K562 (cell line): ENCODE data around the gene MAGIX. TPM values are rescaled to one million over a fixed set of nuclear protein-coding genes. Genes with fewer than 3 reads are reported as not detected.

Experiments
- ASH1L ChIP-seq: fragments of 450-650 bp; IDR thresholded peaks from 2 replicates; pipeline ENCODE4 v1.6.1; 2018; ENCODE audit warnings: borderline replicate concordance, mild to moderate bottlenecking, low read depth; ENCODE audit not compliant: partially characterized antibody
- BCL6 ChIP-seq: fragments of 250-450 bp; sonication (Bioruptor Pico); IDR thresholded peaks from 2 replicates; pipeline ENCODE4 v1.4.0; 2020
- BRF1 ChIP-seq: IDR thresholded peaks from 3 replicates; pipeline ENCODE4 v1.6.1; 2011; ENCODE audit warnings: borderline replicate concordance, mild to moderate bottlenecking; ENCODE audit not compliant: insufficient read length; ENCODE audit errors: extremely low read depth
- CBX5 ChIP-seq: IDR thresholded peaks from 2 replicates; pipeline ENCODE4 v1.6.1; 2014; ENCODE audit warnings: low read depth, borderline replicate concordance
- CC2D1A ChIP-seq: fragments of 450-650 bp; IDR thresholded peaks from 2 replicates; pipeline ENCODE4 v1.6.1; 2017; ENCODE audit warnings: mild to moderate bottlenecking
- CHCHD3 ChIP-seq: fragments of 250-450 bp; sonication (Bioruptor Pico); IDR thresholded peaks from 2 replicates; pipeline ENCODE4 v2.1.2; 2022; ENCODE audit warnings: mild to moderate bottlenecking
- CREB3L1 ChIP-seq: fragments of 450-650 bp; IDR thresholded peaks from 2 replicates; pipeline ENCODE4 v1.6.1; 2014; ENCODE audit warnings: low read depth, mild to moderate bottlenecking, moderate library complexity, borderline replicate concordance
- CTCF ChIP-seq, 3 experiments: IDR thresholded peaks in 2 of 3; conservative IDR thresholded peaks in 1 of 3; 2 replicates each; pipeline ENCODE4 v1.5.1; 2011 to 2012; ENCODE audit warnings: low read length in 3 of 3, mild to moderate bottlenecking in 3 of 3, control low read depth in 2 of 3, improper control_type of control experiment in 1 of 3, inconsistent platforms in 1 of 3, low read depth in 1 of 3, mixed read lengths in 1 of 3, moderate library complexity in 1 of 3; ENCODE audit not compliant: insufficient read depth in 2 of 3
- EHMT2 ChIP-seq: fragments of 450-650 bp; IDR thresholded peaks from 2 replicates; pipeline ENCODE4 v1.6.1; 2018; ENCODE audit warnings: antibody characterized with exemption
- EP400 ChIP-seq: fragments of 450-650 bp; IDR thresholded peaks from 2 replicates; pipeline ENCODE4 v1.6.1; 2017; ENCODE audit warnings: antibody characterized with exemption, mild to moderate bottlenecking, moderate library complexity
- HNRNPUL1 ChIP-seq: fragments of 200-400 bp; formaldehyde crosslinking; IDR thresholded peaks from 2 replicates; pipeline ENCODE4 v1.6.1; 2017; ENCODE audit warnings: low read length
- MCM7 ChIP-seq, 2 experiments: fragments of 450-650 bp; IDR thresholded peaks; 2 replicates each; pipeline ENCODE4 v1.6.1; 2016 to 2018
- MXI1 ChIP-seq: IDR thresholded peaks from 2 replicates; pipeline ENCODE4 v1.6.1; 2011; ENCODE audit warnings: low read depth, mild to moderate bottlenecking, improper control_type of control experiment, low read length
- SREBF2 ChIP-seq: sonication (generic); formaldehyde crosslinking; IDR thresholded peaks from 2 replicates; pipeline ENCODE4 v1.4.0; 2020; ENCODE audit warnings: mild to moderate bottlenecking, missing genetic modification reagents
- STAG1 ChIP-seq: sonication (generic); formaldehyde crosslinking; IDR thresholded peaks from 2 replicates; pipeline ENCODE4 v1.5.0; 2020; ENCODE audit warnings: missing genetic modification reagents, borderline replicate concordance
- SUPT5H ChIP-seq: fragments of 450-650 bp; IDR thresholded peaks from 2 replicates; pipeline ENCODE4 v1.6.1; 2016
- WHSC1 ChIP-seq: IDR thresholded peaks from one replicate; pipeline ENCODE4 v1.6.1; 2012; ENCODE audit warnings: low read length, control low read depth, inconsistent platforms
- ZNF121 ChIP-seq: sonication (generic); formaldehyde crosslinking; conservative IDR thresholded peaks from 2 replicates; pipeline ENCODE4 v1.8.0; 2022; ENCODE audit warnings: missing genetic modification reagents
- ZNF277 ChIP-seq: fragments of 250-450 bp; sonication (Bioruptor Pico); IDR thresholded peaks from 2 replicates; pipeline ENCODE4 v1.8.0; 2022; ENCODE audit warnings: inconsistent platforms, mild to moderate bottlenecking, moderate library complexity, borderline replicate concordance
- ZNF311 ChIP-seq: fragments of 250-450 bp; sonication (Bioruptor Pico); IDR thresholded peaks from 2 replicates; pipeline ENCODE4 v1.4.0; 2020; ENCODE audit warnings: mild to moderate bottlenecking, moderate library complexity
- ZNF57 ChIP-seq: fragments of 450-650 bp; formaldehyde crosslinking; IDR thresholded peaks from 2 replicates; pipeline ENCODE4 v1.4.0; 2020; ENCODE audit warnings: mild to moderate bottlenecking, moderate library complexity
- ZNF589 ChIP-seq: fragments of 200-800 bp; sonication (Bioruptor generic); IDR thresholded peaks from 2 replicates; pipeline ENCODE4 v1.6.1; 2016; ENCODE audit warnings: low read depth, missing genetic modification characterization, missing compliant biosample characterization
- ZNF77 ChIP-seq: fragments of 250-450 bp; sonication (Bioruptor Pico); IDR thresholded peaks from 2 replicates; pipeline ENCODE4 v1.5.0; 2020
- polyA plus RNA-seq, 8 experiments: library from polyadenylated mRNA; depleted of rRNA in 4 of 8; stranded (reverse) in 5 of 8; unstranded in 3 of 8; fragments of >200 nt; fragmentation: Nextera tagmentation in 2 of 8; fragmentation: Illumina TruSeq in 1 of 8; extraction: Ambion mirVana in 2 of 8; extraction: Trizol in 1 of 8; gene quantifications; 2 replicates each; pipeline versions ENCODE4 v1.2.1 to v1.2.3, GENCODE V29; 2011 to 2014; ENCODE audit warnings: inconsistent platforms in 1 of 8, missing spikeins in 1 of 8
- total RNA-seq, 7 experiments: library from RNA; depleted of rRNA in 6 of 7; stranded (reverse); fragments of >200 nt in 6 of 7; fragmentation: Illumina TruSeq in 2 of 7; extraction: Trizol in 2 of 7; gene quantifications; 2 replicates each; pipeline versions ENCODE4 v1.2.1 to v1.2.3, GENCODE V29; 2011 to 2021; ENCODE audit warnings: low replicate concordance in 1 of 7

Gene MAGIX
- total and polyA plus RNA-seq, 9 of the 15 experiments (the other 6 are each of a cell fraction or from before 2014, with no cell fraction given), result 0.08 to 3.5 (median 0.47) TPM

GRCh38 chrX:49166914-49167739 lies 4.6 kb downstream of the MAGIX start (continued):
- TF ChIP-seq MCM7 (IDR thresholded peaks at IDR 0.05) (no peak), CTCF (IDR thresholded peaks at IDR 0.05 in 2 of 3, conservative IDR thresholded peaks at IDR 0.05 in 1 of 3; ENCODE audit: insufficient read depth in 2 of 3, low read depth in 1 of 3, low read length in 3 of 3) (peak in 2 of 3 experiments; percentile 9 to 16; a peak in 1 of 6 replicates), ZNF311 (CRISPR knock-in tag) (no peak), CHCHD3 (CRISPR knock-in tag) (no peak), STAG1 (no peak), EP400 (peak; percentile 46; the same call in 1 of the 2 replicates), ZNF277 (no peak), ASH1L (no peak), EHMT2 (no peak), ZNF77 (CRISPR knock-in tag) (no peak), MXI1 (no peak), BCL6 (CRISPR knock-in tag) (no peak), HNRNPUL1 (no peak), BRF1 (no peak), CREB3L1 (no peak), SREBF2 (CRISPR knock-in tag) (no peak), ZNF589 (CRISPR knock-in tag) (peak; percentile 71; the same call in 1 of the 2 replicates), CC2D1A (no peak), ZNF121 (no peak), SUPT5H (peak; percentile 49), CBX5 (no peak), WHSC1 (no peak), ZNF57 (CRISPR knock-in tag) (no peak)
